GM21786 (cell line): Measurements from ENCODE around the gene ALS2CL.
A peak's percentile ranks its signal among the peaks of the same experiment; 100 is the strongest.
"Not testable (repeated sequence)": the region's sequence is repeated elsewhere in the genome, so short reads cannot be mapped to it uniquely, and the experiment has no call there.

ENCODE experiments used
- ATAC-seq: cut with Tn5 transposase; IDR thresholded peaks from one replicate; pipeline ENCODE4 v1.9.1; 2021; ENCODE audit not compliant: unreplicated experiment

ALS2CL gene

GRCh38 chr3:46705022-46705530 lies 11.6 kb upstream of the ALS2CL start:
- ATAC-seq = peak; percentile 52

- not testable (repeated sequence) for ATAC-seq
Observed at GRCh38 chr3:46704346-46704745, 10.9 kb upstream of the ALS2CL start.

- no peak for ATAC-seq
Observed at GRCh38 chr3:46703013-46703520, 9.6 kb upstream of the ALS2CL start.

GRCh38 chr3:46702246-46703012 lies 8.9 kb upstream of the ALS2CL start:
- no peak for ATAC-seq

GRCh38 chr3:46701181-46701939 lies 7.9 kb upstream of the ALS2CL start, which contains the start of gene TMIE:
Gene TMIE, plus strand, starts transcription at chr3:46701392. Its CDS starts 96 bp downstream, at chr3:46701488.
- ATAC-seq = no peak

- no peak for ATAC-seq
Observed at GRCh38 chr3:46700772-46701171, 7.3 kb upstream of the ALS2CL start.

- no peak for ATAC-seq
Observed at GRCh38 chr3:46699676-46700523, 6.4 kb upstream of the ALS2CL start.

- no peak for ATAC-seq
Observed at GRCh38 chr3:46695962-46696894, 2.7 kb upstream of the ALS2CL start.

- no peak for ATAC-seq
Observed at GRCh38 chr3:46695177-46695961, 1.9 kb upstream of the ALS2CL start.

- ATAC-seq = no peak
Observed at GRCh38 chr3:46694520-46694919, 1.0 kb upstream of the ALS2CL start.

- no peak for ATAC-seq
Observed at GRCh38 chr3:46693892-46694226, 380 bp upstream of the ALS2CL start.

GRCh38 chr3:46692566-46692990 lies 901 bp downstream of the ALS2CL start:
- ATAC-seq = no peak

GRCh38 chr3:46690798-46691197 lies 2.7 kb downstream of the ALS2CL start:
- ATAC-seq = no peak

GRCh38 chr3:46685446-46685845 lies 8.0 kb downstream of the ALS2CL start:
- ATAC-seq = no peak

- ATAC-seq = no peak
Observed at GRCh38 chr3:46684891-46685290, 8.6 kb downstream of the ALS2CL start.

GRCh38 chr3:46682974-46683373 lies 10.5 kb downstream of the ALS2CL start:
- ATAC-seq = no peak

GRCh38 chr3:46681856-46682540 lies 11.5 kb downstream of the ALS2CL start:
- no peak for ATAC-seq

GRCh38 chr3:46681387-46681786 lies 12.1 kb downstream of the ALS2CL start:
- no peak for ATAC-seq
